OCI-LY3 (cell line): ENCODE results near the gene PPP6R2.

Source experiments
- CTCF ChIP-seq: fragments of 200-600, 300-600 bp; sonication (generic); IDR thresholded peaks from 2 replicates; pipeline ENCODE4 v1.5.1; 2014; ENCODE audit warnings: antibody characterized with exemption, low read length, low read depth
- EZH2phosphoT487 ChIP-seq: fragments of 200-600 bp; shearing (Covaris generic); IDR thresholded peaks from 2 replicates; pipeline ENCODE4 v1.6.1; 2018; ENCODE audit warnings: antibody characterized with exemption, mixed run types, low read depth

GRCh38 chr22:50470491-50470890, 127.4 kb downstream of the PPP6R2 start:
- TF ChIP-seq CTCF (no peak), EZH2phosphoT487 (no peak)
